Sigmoid colon (tissue), 7 donors: ENCODE measurements around the gene ACOT6. TPM values are rescaled to one million over a fixed set of nuclear protein-coding genes. Genes with fewer than 3 reads are reported as not detected.

Experiments used
- DNase-seq: peaks from one replicate; pipeline ENCODE4 v3.0.0-alpha.2; 2019
- H3K27ac ChIP-seq, 4 donors: fragments of 200-600 bp; sonication (generic); one replicate each; pipeline ENCODE4 v1.5.1; 2016 to 2019; ENCODE audit warnings: mild to moderate bottlenecking in 1 of 4
- H3K27me3 ChIP-seq, 3 donors: fragments of 200-600 bp; sonication (generic); one replicate each; pipeline ENCODE4 v1.5.1; 2019; ENCODE audit warnings: mild to moderate bottlenecking in 1 of 3
- H3K36me3 ChIP-seq, 4 donors: fragments of 200-600 bp; sonication (generic); one replicate each; pipeline ENCODE4 v1.5.1; 2016 to 2019
- H3K4me1 ChIP-seq, 4 donors: fragments of 200-600 bp; sonication (generic); one replicate each; pipeline ENCODE4 v1.5.1; 2017 to 2019
- H3K4me3 ChIP-seq, 4 donors: fragments of 200-600 bp; sonication (generic); one replicate each; pipeline ENCODE4 v1.5.1; 2017 to 2019; ENCODE audit warnings: mild to moderate bottlenecking in 2 of 4, moderate library complexity in 1 of 4
- H3K9me3 ChIP-seq, 4 donors: fragments of 200-600 bp in 3 of 4; sonication (generic) in 3 of 4; one replicate each; pipeline versions ENCODE4 v1.5.1 to v1.6.1; 2013 to 2019
- EP300 ChIP-seq, 4 donors: sonication (generic); formaldehyde crosslinking; IDR thresholded peaks; one replicate each; pipeline ENCODE4 v1.6.1; 2017; ENCODE audit warnings: antibody characterized with exemption in 4 of 4
- POLR2A ChIP-seq, 2 donors: fragments of 450-650 bp; IDR thresholded peaks; one replicate each; pipeline ENCODE4 v1.6.1; 2016; ENCODE audit warnings: antibody characterized with exemption in 2 of 2, mild to moderate bottlenecking in 2 of 2, moderate library complexity in 2 of 2
- POLR2AphosphoS5 ChIP-seq, 4 donors: sonication (generic); formaldehyde crosslinking; IDR thresholded peaks; one replicate each; pipeline ENCODE4 v1.6.1; 2017; ENCODE audit warnings: antibody characterized with exemption in 4 of 4
- WGBS, 2 donors: extraction: QIAGEN DNeasy Blood & Tissue Kit; methylation state at CpG; one replicate each; pipeline ENCODE4 v1.1.7; 2013; 5-methylcytosine and 5-hydroxymethylcytosine counted together
- intact Hi-C: fragments of 100-400 bp; cut with DNase I; formaldehyde crosslinking; loops from one replicate; pipeline ENCODE4 v1.15.1; 2023
- polyA plus RNA-seq, 3 donors: library from polyadenylated mRNA; stranded (reverse); fragments of 200-250 nt; gene quantifications; one replicate each; pipeline ENCODE4 v1.2.3, GENCODE V29; 2013
- total RNA-seq, 4 donors: library from RNA; depleted of rRNA; stranded (reverse); fragments of >200 nt; gene quantifications; one replicate each; pipeline ENCODE4 v1.1.0, GENCODE V29; 2016
- TF ChIP-seq, protein P1 (sequence below), 4 experiments: fragments of 450-650 bp in 3 of 4; fragments of 200-600 bp in 1 of 4; IDR thresholded peaks; one replicate each; pipeline ENCODE4 v1.5.1; 2016 to 2019; ENCODE audit warnings: antibody characterized with exemption in 4 of 4, mild to moderate bottlenecking in 3 of 4, moderate library complexity in 2 of 4
- donor health status: healthy with polysubstance abuse.
- donor health status: Bipolar disorder and iron deficiency.
- donor health status: healthy.

ACOT6 gene
- total and polyA plus RNA-seq, 7 donors, result not detected

- Histone ChIP-seq H3K27ac (peak overlapping the region in 1 of 4 donors; percentile 30), H3K4me3 (no peak overlapping the region), H3K36me3 (peaks cover 0 to 42% (median 0%) of the 10 kb centered on the region in 4 donors), H3K4me1 (no peaks in the 10 kb centered on the region), H3K9me3 (no peaks in the 10 kb centered on the region), H3K27me3 (no peaks in the 10 kb centered on the region)
- TF ChIP-seq EP300 (IDR thresholded peaks at IDR 0.05), result no peak
- no peak for TF ChIP-seq POLR2A (IDR thresholded peaks at IDR 0.05)
- TF ChIP-seq, protein P1, sequence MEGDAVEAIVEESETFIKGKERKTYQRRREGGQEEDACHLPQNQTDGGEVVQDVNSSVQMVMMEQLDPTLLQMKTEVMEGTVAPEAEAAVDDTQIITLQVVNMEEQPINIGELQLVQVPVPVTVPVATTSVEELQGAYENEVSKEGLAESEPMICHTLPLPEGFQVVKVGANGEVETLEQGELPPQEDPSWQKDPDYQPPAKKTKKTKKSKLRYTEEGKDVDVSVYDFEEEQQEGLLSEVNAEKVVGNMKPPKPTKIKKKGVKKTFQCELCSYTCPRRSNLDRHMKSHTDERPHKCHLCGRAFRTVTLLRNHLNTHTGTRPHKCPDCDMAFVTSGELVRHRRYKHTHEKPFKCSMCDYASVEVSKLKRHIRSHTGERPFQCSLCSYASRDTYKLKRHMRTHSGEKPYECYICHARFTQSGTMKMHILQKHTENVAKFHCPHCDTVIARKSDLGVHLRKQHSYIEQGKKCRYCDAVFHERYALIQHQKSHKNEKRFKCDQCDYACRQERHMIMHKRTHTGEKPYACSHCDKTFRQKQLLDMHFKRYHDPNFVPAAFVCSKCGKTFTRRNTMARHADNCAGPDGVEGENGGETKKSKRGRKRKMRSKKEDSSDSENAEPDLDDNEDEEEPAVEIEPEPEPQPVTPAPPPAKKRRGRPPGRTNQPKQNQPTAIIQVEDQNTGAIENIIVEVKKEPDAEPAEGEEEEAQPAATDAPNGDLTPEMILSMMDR (IDR thresholded peaks at IDR 0.05), result peak in 1 of 4 experiments; percentile 17
- peak in 2 of 4 donors; percentile 7 to 15 for TF ChIP-seq POLR2AphosphoS5 (IDR thresholded peaks at IDR 0.05)
- WGBS, 2 donors, result 89% methylated on average over 1 of the region's 1 CpG
- DNase-seq, result no peak
- intact Hi-C loops, result no loop called here
Observed at GRCh38 chr14:73662487-73662943, 50.2 kb downstream of the ACOT6 start.

- DNase-seq, result no peak
- Histone ChIP-seq H3K27me3 (no peaks in the 10 kb centered on the region), H3K36me3 (peaks cover 0 to 35% (median 0%) of the 10 kb centered on the region in 4 donors), H3K4me1 (no peaks in the 10 kb centered on the region), H3K27ac (no peak overlapping the region), H3K9me3 (no peaks in the 10 kb centered on the region), H3K4me3 (no peak overlapping the region)
- TF ChIP-seq POLR2AphosphoS5 (IDR thresholded peaks at IDR 0.05) (no peak), EP300 (IDR thresholded peaks at IDR 0.05) (no peak), POLR2A (IDR thresholded peaks at IDR 0.05) (no peak)
- TF ChIP-seq, protein P1 (IDR thresholded peaks at IDR 0.05), result no peak
- intact Hi-C loops, result no loop called here
Observed at GRCh38 chr14:73663548-73664212, 51.4 kb downstream of the ACOT6 start.

GRCh38 chr14:73665130-73665529, 52.8 kb downstream of the ACOT6 start:
- intact Hi-C loops, result no loop called here
- no peak overlapping the region for H3K27ac ChIP-seq
- H3K36me3 ChIP-seq, result peaks cover 0 to 24% (median 0%) of the 10 kb centered on the region in 4 donors
- WGBS, 2 donors, result 96 to 98% methylated on average over 2 of the region's 2 CpGs
- no peaks in the 10 kb centered on the region for H3K9me3 ChIP-seq
- TF ChIP-seq POLR2AphosphoS5 (IDR thresholded peaks at IDR 0.05) (no peak), EP300 (IDR thresholded peaks at IDR 0.05) (no peak), POLR2A (IDR thresholded peaks at IDR 0.05) (no peak)
- TF ChIP-seq, protein P1 (IDR thresholded peaks at IDR 0.05), result no peak
- H3K4me1 ChIP-seq, result no peaks in the 10 kb centered on the region
- no peaks in the 10 kb centered on the region for H3K27me3 ChIP-seq
- DNase-seq, result no peak
- no peak overlapping the region for H3K4me3 ChIP-seq

- no peak overlapping the region for H3K4me3 ChIP-seq
- no peak overlapping the region for H3K27ac ChIP-seq
- 91 to 95% methylated on average over 5 of the region's 5 CpGs for WGBS, 2 donors
- H3K27me3 ChIP-seq, result no peaks in the 10 kb centered on the region
- H3K36me3 ChIP-seq, result peaks cover 0 to 23% (median 0%) of the 10 kb centered on the region in 4 donors
- TF ChIP-seq EP300 (IDR thresholded peaks at IDR 0.05) (no peak), POLR2AphosphoS5 (IDR thresholded peaks at IDR 0.05) (no peak), POLR2A (IDR thresholded peaks at IDR 0.05) (no peak)
- TF ChIP-seq, protein P1 (IDR thresholded peaks at IDR 0.05), result no peak
- no peaks in the 10 kb centered on the region for H3K4me1 ChIP-seq
- no peak for DNase-seq
- H3K9me3 ChIP-seq, result no peaks in the 10 kb centered on the region
- intact Hi-C loops, result no loop called here
Observed at GRCh38 chr14:73666583-73666982, 54.3 kb downstream of the ACOT6 start.
